C4-2B (cell line): ENCODE results near the gene ANKH.

Experiments used
- CTCF ChIP-seq: fragments of 450-650 bp; conservative IDR thresholded peaks from 2 replicates; pipeline ENCODE4 v1.5.1; 2017; ENCODE audit warnings: mild to moderate bottlenecking
- ZFX ChIP-seq: fragments of 450-650 bp; IDR thresholded peaks from 2 replicates; pipeline ENCODE4 v1.6.1; 2017

- TF ChIP-seq CTCF, result no peak
- no peak for TF ChIP-seq ZFX
Observed at GRCh38 chr5:14790911-14791310, 80.7 kb downstream of the ANKH start.
